GM21515 (cell line): ENCODE measurements around the gene CAPNS1.
"Not testable (repeated sequence)": the region's sequence is repeated elsewhere in the genome, so short reads cannot be mapped to it uniquely, and the experiment has no call there.

Experiments used
- ATAC-seq: cut with Tn5 transposase; IDR thresholded peaks from one replicate; pipeline ENCODE4 v1.9.1; 2021; ENCODE audit not compliant: unreplicated experiment

Gene CAPNS1

GRCh38 chr19:36149673-36150406, 10.0 kb downstream of the CAPNS1 start:
- ATAC-seq = no peak

- no peak for ATAC-seq
Observed at GRCh38 chr19:36150586-36150985, 10.7 kb downstream of the CAPNS1 start.

- ATAC-seq = no peak
Observed at GRCh38 chr19:36151144-36152018, 11.5 kb downstream of the CAPNS1 start.

- ATAC-seq = no peak
Observed at GRCh38 chr19:36152019-36152351, 12.1 kb downstream of the CAPNS1 start.

GRCh38 chr19:36152352-36153091, 12.7 kb downstream of the CAPNS1 start, which contains the start of gene COX7A1:
TSS of gene COX7A1 (minus strand) at chr19:36152447. CDS start at chr19:36152407, 40 bp downstream.
- ATAC-seq = no peak

- ATAC-seq = no peak
Observed at GRCh38 chr19:36153126-36153525, 13.3 kb downstream of the CAPNS1 start.

GRCh38 chr19:36160821-36161596, 21.1 kb downstream of the CAPNS1 start:
- no peak for ATAC-seq

GRCh38 chr19:36163813-36164212, 23.9 kb downstream of the CAPNS1 start:
- no peak for ATAC-seq

- no peak for ATAC-seq
Observed at GRCh38 chr19:36169084-36169760, 29.4 kb downstream of the CAPNS1 start.

GRCh38 chr19:36172852-36173251, 33.0 kb downstream of the CAPNS1 start:
- ATAC-seq = no peak

- ATAC-seq = not testable (repeated sequence)
Observed at GRCh38 chr19:36173846-36174245, 34.0 kb downstream of the CAPNS1 start.

- ATAC-seq = not testable (repeated sequence)
Observed at GRCh38 chr19:36179077-36179476, 39.2 kb downstream of the CAPNS1 start.

- no peak for ATAC-seq
Observed at GRCh38 chr19:36182612-36183244, 42.9 kb downstream of the CAPNS1 start.

GRCh38 chr19:36183245-36183628, 43.4 kb downstream of the CAPNS1 start:
- no peak for ATAC-seq

GRCh38 chr19:36186722-36187121, 46.9 kb downstream of the CAPNS1 start:
- ATAC-seq = not testable (repeated sequence)

- no peak for ATAC-seq
Observed at GRCh38 chr19:36196249-36196648, 56.4 kb downstream of the CAPNS1 start.

- no peak for ATAC-seq
Observed at GRCh38 chr19:36198119-36198518, 58.3 kb downstream of the CAPNS1 start.
